LNCaP clone FGC (cell line): ENCODE results near the gene CCDC93.

Source experiments
- DNase-seq: peaks from one replicate; pipeline ENCODE4 v3.0.0-alpha.2; 2011; ENCODE audit warnings: low read depth
- H3K4me3 ChIP-seq: 2 replicates; pipeline ENCODE4 v1.5.1; 2011; ENCODE audit warnings: mild to moderate bottlenecking, low read depth, low read length, control low read depth
- CTCF ChIP-seq: IDR thresholded peaks from 2 replicates; pipeline ENCODE4 v1.5.1; 2012; ENCODE audit warnings: mild to moderate bottlenecking; ENCODE audit not compliant: control insufficient read depth, insufficient read depth; ENCODE audit errors: extremely low read depth

Gene CCDC93

GRCh38 chr2:117996525-117996924 is 17.3 kb downstream of the CCDC93 start:
- no peak for TF ChIP-seq CTCF

GRCh38 chr2:117994729-117995128 is 19.1 kb downstream of the CCDC93 start:
- no peak for DNase-seq
- H3K4me3 ChIP-seq = no peak overlapping the region
- TF ChIP-seq CTCF = no peak

More at GRCh38 chr2:117996525-117996924, 17.3 kb downstream of the CCDC93 start:
- peak; percentile 51 for DNase-seq
- no peak overlapping the region; the same call in 1 of the 2 replicates for H3K4me3 ChIP-seq

DNA sequence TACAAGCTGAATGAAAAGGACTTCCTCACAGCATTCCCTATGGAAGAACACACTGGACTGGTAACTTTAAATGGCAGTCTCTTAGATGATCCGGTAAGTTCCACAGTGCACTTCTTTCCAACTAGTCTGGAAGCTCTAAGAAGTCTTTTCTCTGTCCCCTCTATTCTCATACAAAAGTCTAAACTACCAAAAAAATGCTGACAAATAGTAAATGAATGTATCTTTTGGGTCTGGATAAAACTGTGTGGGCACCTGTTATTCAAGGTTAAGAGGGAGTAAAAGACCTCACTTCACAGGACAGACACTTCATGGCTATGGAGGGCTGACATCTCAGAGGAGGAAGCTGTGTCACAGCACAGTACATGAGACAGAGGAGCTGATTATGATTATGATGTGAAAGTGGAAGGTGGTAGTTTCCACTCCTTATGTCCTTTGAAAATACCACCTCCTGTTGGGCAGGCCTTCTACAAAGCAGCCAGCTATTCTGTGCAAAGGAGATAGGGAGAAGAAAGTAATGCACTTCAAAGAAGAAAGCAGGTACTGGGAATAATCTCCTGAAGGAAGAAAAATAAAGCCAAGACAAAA is 23.9 kb downstream of the CCDC93 start:
- H3K4me3 ChIP-seq = no peak overlapping the region
- no peak for DNase-seq
- no peak for TF ChIP-seq CTCF

- no peak overlapping the region for H3K4me3 ChIP-seq
- TF ChIP-seq CTCF = no peak
- no peak for DNase-seq
Observed at GRCh38 chr2:117987121-117987520, 26.7 kb downstream of the CCDC93 start.

DNA sequence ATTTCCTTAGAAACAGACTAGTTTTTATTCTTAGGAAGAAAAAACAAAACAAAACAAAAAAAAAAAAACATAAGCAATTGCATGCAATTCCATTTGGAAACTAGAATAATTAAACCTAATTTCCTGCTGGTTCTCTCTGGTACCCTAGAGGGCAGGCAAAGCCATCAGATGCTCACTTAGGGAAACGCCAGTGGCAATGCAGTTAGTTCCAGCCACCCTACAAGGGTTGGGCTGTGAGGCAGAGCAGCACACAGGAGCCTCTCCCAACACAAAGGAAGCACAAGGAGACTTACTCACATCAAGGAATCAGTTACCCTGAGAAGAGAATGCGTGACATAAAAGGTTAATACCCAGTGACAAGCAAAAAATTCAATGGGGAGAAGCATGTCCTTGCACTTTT is 28.8 kb downstream of the CCDC93 start:
- H3K4me3 ChIP-seq = no peak overlapping the region
- no peak for TF ChIP-seq CTCF
- no peak for DNase-seq

- no peak for DNase-seq
- no peak overlapping the region for H3K4me3 ChIP-seq
- TF ChIP-seq CTCF = no peak
Observed at GRCh38 chr2:117984208-117984607, 29.7 kb downstream of the CCDC93 start.

DNA sequence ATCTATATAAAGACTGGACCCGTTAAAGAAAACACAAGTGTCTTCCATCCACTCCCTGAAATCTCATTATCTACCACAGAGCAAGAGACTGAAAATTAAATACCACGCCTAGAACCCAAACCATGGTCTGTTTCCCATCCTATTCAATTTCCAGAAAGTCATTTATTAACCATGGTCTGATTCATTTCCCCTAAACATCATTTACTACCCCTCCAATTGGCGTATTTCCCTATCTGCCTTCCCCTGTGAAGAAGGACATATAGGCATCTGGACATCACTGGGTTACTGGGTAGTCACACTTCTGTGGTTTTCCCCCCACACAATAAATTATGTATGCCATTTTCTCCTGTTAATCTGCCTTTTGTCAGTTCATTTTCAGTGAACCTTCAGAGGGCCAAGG is 30.8 kb downstream of the CCDC93 start:
- TF ChIP-seq CTCF = no peak
- H3K4me3 ChIP-seq = no peak overlapping the region
- no peak for DNase-seq
